HG03064 (cell line): ENCODE measurements around the gene HDGFL2.

Experiments used
- ATAC-seq: cut with Tn5 transposase; IDR thresholded peaks from one replicate; pipeline ENCODE4 v1.9.1; 2021; ENCODE audit warnings: low read depth; ENCODE audit not compliant: unreplicated experiment

HDGFL2 gene

GRCh38 chr19:4496304-4496703, 24.2 kb downstream of the HDGFL2 start:
- ATAC-seq, result no peak

- ATAC-seq, result no peak
Observed at GRCh38 chr19:4497770-4498389, 25.8 kb downstream of the HDGFL2 start.

DNA sequence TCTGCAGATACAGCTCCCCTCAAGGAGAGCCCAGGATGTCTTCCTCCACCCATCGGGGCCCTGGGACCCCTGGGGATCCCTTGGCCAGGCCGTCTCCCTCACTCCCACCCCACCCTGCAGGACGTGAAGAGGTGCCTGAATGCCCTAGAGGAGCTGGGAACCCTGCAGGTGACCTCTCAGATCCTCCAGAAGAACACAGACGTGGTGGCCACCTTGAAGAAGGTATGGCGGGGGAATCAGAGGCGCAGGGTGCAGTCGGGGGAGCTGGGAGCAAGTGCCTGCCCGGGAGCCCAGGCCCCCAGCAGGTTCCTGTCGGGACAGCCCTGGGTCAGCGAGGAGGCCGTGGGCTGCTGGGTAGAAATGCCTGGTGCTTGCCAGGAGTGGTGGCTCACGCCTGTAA, 26.6 kb downstream of the HDGFL2 start:
- ATAC-seq, result no peak

DNA sequence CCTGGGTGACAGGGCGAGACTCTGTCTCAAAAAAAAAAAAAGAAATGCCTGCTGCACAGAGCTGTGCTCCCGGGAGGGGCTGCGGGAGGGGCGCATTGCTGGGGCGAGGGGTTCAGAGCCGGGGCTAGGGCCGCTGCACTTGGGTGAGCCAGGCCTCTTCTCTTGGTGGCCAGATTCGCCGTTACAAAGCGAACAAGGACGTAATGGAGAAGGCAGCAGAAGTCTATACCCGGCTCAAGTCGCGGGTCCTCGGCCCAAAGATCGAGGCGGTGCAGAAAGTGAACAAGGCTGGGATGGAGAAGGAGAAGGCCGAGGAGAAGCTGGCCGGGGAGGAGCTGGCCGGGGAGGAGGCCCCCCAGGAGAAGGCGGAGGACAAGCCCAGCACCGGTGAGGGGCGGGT, 27.2 kb downstream of the HDGFL2 start:
- ATAC-seq, result no peak

DNA sequence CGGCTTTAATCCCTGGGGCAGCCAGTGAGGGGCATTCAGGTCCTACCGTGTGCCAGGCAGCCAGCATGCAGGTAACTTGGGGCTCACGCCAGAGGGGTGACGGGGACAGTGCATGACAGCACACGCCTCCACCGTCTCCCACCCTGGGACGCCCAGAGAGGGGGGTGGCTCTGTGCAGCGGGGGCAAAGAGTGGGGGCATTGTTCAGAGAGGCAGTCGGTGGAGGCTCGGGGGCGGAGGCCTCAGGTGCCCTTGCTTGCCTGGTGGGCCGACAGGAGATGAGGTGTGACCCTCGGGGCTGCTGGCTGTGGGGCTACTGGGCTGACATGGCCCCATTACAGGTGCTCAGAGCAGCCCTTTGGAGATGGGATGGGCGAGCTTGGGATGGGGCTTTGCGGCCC, 27.8 kb downstream of the HDGFL2 start:
- no peak for ATAC-seq

DNA sequence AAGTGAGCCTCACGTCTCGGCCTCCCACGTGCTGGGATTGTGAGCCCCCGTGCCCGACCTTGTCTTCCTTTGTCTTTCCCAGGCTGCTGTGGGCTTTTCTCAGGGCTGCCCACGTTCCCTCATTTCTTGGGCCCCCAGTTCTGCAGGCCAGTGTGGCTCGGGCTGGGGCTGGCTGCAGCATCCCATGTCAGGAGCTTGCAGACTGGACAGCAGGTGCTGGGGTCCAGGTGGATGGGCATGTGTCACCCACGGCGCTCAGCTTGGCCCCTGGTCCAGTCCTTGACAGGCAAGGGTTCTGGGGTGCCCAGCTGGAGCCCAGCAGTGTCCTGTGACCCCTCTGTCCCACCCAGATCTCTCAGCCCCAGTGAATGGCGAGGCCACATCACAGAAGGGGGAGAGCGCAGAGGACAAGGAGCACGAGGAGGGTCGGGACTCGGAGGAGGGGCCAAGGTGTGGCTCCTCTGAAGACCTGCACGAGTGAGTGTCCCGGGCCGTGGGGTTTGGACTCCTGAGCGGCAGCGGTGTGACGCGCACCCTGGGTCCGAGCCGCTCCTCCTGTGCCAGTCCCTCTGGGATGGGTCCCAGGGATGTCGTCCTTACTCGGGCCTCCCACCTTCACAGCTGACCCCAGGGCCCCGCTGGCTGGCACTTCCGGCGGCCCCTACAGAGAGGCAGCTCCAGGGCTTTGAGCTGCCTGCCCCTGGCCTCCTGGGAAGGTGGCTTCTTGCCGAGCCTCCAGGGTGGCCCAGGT, 28.9 kb downstream of the HDGFL2 start:
- ATAC-seq, result no peak

DNA sequence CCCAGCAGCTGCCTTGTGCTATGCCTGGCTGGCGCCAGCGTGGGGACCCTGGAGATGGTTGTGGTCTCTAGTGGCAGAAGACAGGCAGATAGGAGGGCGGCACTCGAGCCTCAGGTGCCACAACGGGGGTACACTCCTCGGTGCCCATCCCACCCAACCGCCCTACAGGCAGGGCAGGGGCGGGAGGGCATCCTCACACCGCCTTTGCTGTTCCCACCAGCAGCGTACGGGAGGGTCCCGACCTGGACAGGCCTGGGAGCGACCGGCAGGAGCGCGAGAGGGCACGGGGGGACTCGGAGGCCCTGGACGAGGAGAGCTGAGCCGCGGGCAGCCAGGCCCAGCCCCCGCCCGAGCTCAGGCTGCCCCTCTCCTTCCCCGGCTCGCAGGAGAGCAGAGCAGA, 29.6 kb downstream of the HDGFL2 start:
- no peak for ATAC-seq

- no peak for ATAC-seq
Observed at GRCh38 chr19:4502282-4503131, 30.4 kb downstream of the HDGFL2 start.

DNA sequence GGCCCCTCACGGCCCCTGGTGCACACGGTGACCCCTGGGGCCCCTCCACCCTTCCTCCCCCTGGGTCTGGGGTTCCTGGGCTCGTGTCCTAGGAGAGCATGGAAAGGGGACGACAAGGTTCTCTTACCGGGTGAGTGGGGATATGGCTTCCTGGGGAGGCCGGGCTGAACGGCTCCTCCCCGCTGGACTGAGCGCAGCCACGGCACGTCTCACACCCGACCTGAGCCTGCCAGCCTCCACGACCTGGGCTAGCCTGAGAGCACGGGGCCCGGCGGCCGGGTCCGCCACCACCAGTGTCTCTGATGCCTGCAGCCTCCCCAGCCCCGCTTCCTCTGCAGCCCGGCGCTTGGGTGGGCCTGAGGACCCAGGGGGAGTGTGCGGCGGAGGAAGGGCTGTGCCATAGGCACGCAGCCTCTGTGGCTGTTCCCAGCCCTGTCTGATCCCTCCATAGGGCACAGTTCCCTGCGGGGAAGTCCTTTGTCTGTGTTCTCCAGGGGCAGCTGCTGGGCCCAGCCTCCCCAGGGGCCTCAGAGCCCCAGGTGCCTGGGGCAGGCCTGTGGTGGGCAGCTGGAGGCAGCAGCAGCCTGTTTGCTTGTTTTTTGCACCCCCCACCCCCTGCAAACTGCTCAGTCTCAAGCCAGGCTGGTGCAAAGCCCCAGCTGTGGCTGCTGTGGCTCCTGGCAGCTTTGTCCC, 31.2 kb downstream of the HDGFL2 start:
- ATAC-seq, result no peak

- ATAC-seq, result no peak
Observed at GRCh38 chr19:4503825-4504170, 31.7 kb downstream of the HDGFL2 start.

GRCh38 chr19:4504297-4504701, 32.2 kb downstream of the HDGFL2 start:
- no peak for ATAC-seq

DNA sequence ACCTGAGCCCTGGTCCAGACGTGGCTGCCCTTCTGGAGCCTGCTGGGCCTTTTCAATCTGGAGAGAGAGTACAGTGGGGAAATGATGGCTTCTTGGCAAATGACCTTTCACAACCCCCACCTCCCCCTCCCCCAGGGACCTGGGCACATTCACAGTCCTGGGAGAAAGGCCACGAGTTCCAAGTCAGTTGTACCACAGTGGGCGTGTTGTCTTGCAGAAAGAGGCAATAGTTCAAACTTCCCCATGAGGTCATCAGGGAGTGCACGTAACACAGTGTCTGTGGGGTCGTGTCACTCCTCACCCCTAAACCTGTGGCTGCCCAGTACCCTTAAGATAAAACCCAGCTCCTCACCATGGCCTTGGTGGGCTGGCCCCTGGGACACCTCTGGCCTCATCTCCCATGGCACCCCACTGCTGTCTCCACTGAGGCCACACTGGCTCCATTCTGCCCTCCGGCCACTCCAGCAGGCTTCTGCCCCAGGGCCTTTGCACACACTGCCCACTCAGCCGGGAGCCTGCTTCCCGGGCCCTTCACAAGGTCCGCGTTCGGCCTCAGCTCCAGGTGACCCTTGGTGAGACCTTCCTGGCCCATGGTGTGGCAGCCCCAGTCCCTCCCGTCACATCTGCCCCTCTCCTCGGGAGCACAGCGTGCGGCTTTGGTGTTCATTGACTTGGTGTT, 32.9 kb downstream of the HDGFL2 start:
- no peak for ATAC-seq

DNA sequence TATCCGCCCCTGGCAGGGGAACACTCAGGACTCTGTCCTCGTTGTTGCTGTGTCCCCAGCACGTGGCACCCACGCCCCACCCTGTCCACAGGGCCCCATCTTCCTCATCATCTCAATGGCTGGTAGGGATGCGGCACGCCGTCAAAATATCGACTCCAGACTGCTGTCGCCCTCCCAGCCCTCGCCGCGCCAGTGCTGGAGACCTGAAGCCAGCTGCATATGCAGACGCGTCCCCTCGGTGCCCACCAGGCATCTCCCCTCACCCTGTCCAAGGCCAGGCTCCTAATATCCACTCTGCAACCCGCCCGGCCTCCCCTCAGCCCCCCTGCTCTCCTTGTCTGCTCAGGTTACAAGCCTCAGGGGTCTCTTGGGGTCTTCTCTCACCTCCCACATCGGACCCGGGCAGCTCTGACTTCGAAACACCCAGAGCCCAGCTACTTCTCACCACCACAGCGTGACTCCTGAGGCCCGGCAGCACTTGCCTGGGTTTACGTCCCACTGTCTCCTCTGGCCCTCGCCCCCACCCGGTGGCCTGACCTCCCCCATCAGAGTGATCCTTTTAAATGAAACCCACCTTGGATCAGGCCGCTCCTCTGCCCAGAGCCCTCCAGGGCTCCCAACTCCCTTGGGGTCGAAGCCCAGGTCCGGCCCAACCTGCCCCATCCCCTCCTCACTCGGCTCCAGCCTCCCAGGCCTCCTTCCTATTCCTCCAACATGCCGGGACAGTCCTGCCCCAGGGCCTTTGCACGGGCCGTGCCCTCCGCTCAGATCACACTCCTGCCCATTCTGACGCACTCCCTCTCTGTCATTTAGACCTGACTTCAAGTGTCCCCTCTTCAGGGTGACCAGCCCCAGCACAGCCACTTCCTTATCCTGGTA, 33.7 kb downstream of the HDGFL2 start:
- no peak for ATAC-seq

DNA sequence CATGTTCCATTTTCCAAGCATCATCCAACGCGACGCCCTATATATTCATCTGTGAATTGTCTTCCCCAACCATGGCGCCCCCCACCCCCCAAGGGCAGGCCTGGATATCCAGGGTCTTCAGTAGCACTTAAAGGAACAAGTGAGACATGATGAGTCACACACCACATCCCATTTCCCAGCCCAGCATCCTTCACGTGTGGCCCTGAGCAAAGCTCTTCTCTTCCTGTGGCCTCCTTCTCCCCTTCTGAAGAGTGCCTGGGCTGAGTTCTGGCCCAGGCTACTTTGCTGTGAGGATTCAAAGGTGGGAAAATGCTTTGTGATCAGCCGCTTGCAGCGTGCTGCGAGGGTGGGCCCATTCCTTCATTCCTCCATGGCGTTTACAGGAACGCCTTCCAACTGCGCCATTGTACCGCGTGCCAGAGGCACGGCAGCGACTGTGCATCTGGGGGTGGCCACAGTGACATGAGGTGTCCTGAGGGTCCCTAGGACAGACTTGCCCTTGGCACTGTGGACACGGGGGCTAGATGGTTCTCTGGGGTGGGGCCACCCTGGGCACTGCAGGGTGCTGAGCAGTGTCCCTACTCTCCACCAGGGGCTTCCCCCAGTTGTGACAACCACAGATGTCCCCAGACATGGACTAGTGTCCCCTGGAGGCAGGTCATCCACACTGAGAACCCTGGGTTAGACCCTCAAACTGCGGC, 34.5 kb downstream of the HDGFL2 start:
- ATAC-seq, result no peak

DNA sequence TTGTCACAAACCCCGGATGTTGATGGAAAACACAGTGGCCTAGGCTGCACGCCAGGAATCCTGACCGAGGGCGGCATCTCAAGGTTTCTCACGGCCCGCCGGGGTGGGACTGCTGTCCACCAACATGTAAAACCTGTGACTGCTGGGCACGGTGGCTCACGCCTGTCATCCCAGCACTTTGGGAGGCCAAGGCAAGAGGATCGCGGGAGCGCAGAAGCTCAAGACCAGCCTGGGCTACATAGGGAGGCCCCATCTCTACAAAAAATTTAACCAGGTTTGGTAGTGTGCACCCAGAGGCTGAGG, 35.0 kb downstream of the HDGFL2 start:
- no peak for ATAC-seq

DNA sequence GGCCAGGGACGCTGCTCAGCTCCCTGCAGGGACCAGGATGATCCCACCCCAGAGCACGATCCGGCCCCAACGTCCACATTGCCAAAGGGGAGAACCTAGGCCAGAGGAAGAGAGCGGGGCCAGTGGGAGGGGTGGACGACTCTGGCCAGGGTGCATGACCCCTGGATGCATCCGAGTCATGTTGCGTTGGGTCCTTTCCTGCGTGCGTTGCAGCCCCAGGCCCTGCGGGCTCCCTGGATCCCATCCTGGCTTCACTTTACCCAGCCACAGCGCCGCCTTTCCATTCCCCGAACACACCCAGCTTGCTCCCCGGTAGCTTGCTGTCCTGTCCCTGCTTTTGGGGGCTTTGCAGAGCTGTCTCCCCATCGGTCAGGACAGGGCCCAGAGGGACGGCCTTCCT, 35.7 kb downstream of the HDGFL2 start:
- no peak for ATAC-seq

DNA sequence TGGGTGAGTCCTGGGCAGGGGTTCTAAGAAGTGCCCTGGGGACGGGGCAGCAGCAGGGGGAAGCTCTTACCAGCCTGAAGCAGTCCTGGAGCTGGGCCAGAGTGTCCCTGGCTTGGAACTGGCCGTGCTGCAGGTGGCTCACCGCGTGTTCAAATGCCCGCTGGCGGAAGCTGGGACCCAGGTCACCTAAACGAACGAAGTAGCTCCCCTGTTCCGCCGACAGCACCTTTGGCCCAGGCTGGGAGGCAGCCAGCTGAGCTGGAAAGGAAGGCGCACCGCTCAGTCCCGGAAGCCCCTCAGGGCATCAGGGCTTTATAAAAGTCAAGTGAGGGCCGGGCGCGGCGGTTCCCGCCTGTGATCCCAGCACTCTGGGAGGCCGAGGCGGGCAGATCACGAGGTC, 36.6 kb downstream of the HDGFL2 start:
- no peak for ATAC-seq

GRCh38 chr19:4510435-4511255, 38.5 kb downstream of the HDGFL2 start:
- ATAC-seq, result no peak
